H4 (cell line): Measurements from ENCODE around the gene TEK. TPM values are rescaled to one million over a fixed set of nuclear protein-coding genes. Genes with fewer than 3 reads are reported as not detected.
"Not testable (repeated sequence)": the region's sequence is repeated elsewhere in the genome, so short reads cannot be mapped to it uniquely, and the experiment has no call there.

Source experiments
- DNase-seq: peaks from one replicate; pipeline ENCODE4 v3.0.0-alpha.2; 2015; ENCODE audit warnings: low spot score
- total RNA-seq: library from RNA; depleted of rRNA; stranded (reverse); fragments of >200 nt; shearing (Covaris generic); gene quantifications from 2 replicates; pipeline ENCODE4 v1.2.3, GENCODE V29; 2014; rRNA removed

Gene TEK
- total RNA-seq, 1 experiment from 2014 or later = 0.35 TPM

- no peak for DNase-seq
Observed at GRCh38 chr9:27212621-27213020, 103.6 kb downstream of the TEK start.

- peak; percentile 90 for DNase-seq
Observed at GRCh38 chr9:27227192-27227591, 118.2 kb downstream of the TEK start.

- DNase-seq = not testable (repeated sequence)
Observed at GRCh38 chr9:27239648-27240047, 130.6 kb downstream of the TEK start.

GRCh38 chr9:27247756-27248155, 138.7 kb downstream of the TEK start:
- DNase-seq = peak; percentile 52

- no peak for DNase-seq
Observed at GRCh38 chr9:27248702-27249101, 139.7 kb downstream of the TEK start.

- DNase-seq = no peak
Observed at GRCh38 chr9:27258662-27259061, 149.6 kb downstream of the TEK start.

GRCh38 chr9:27260789-27261516, 151.9 kb downstream of the TEK start:
- no peak for DNase-seq

- no peak for DNase-seq
Observed at GRCh38 chr9:27261517-27262211, 152.6 kb downstream of the TEK start.

GRCh38 chr9:27272103-27272502, 163.1 kb downstream of the TEK start:
- no peak for DNase-seq

- DNase-seq = no peak
Observed at GRCh38 chr9:27273186-27273585, 164.2 kb downstream of the TEK start.

- peak; percentile 62 for DNase-seq
Observed at GRCh38 chr9:27276193-27277030, 167.4 kb downstream of the TEK start.

- no peak for DNase-seq
Observed at GRCh38 chr9:27278374-27278773, 169.3 kb downstream of the TEK start.

GRCh38 chr9:27279611-27280010, 170.6 kb downstream of the TEK start:
- no peak for DNase-seq

Other genes with a start within 250 kb of the TEK start
- 16.6 and 22.1 TPM in 2 replicates for gene CAAP1, start 216.4 kb upstream of the TEK start, total RNA-seq
- 21.3 and 22.7 TPM in 2 replicates for gene PLAA, start 162.0 kb upstream of the TEK start, total RNA-seq
- gene IFT74, start 152.8 kb upstream of the TEK start, total RNA-seq = 11.5 and 11.9 TPM in 2 replicates
- not detected in 2 replicates for gene LRRC19, start 103.6 kb upstream of the TEK start, total RNA-seq
- gene EQTN, start 187.9 kb downstream of the TEK start, total RNA-seq = not detected in 2 replicates